GM12874 (cell line): ENCODE measurements around the gene SREBF1.

Source experiments
- TF ChIP-seq, protein P1 (sequence below): IDR thresholded peaks from 2 replicates; pipeline ENCODE4 v1.5.1; 2011; ENCODE audit warnings: low read depth, mild to moderate bottlenecking, control low read depth, low read length, moderate library complexity; ENCODE audit not compliant: insufficient read depth

Gene SREBF1

DNA sequence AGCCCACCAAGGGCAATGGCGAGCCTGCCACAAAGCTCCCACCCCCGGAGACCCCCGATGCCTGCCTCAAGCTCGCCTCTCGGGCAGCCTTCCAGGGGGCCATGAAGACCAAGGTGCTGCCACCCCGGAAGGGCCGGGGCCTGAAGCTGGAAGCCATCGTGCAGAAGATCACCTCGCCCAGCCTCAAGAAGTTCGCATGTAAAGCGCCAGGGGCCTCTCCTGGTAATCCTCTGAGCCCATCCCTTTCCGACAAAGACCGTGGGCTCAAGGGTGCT lies 40.1 kb downstream of the SREBF1 start:
- TF ChIP-seq, protein P1, sequence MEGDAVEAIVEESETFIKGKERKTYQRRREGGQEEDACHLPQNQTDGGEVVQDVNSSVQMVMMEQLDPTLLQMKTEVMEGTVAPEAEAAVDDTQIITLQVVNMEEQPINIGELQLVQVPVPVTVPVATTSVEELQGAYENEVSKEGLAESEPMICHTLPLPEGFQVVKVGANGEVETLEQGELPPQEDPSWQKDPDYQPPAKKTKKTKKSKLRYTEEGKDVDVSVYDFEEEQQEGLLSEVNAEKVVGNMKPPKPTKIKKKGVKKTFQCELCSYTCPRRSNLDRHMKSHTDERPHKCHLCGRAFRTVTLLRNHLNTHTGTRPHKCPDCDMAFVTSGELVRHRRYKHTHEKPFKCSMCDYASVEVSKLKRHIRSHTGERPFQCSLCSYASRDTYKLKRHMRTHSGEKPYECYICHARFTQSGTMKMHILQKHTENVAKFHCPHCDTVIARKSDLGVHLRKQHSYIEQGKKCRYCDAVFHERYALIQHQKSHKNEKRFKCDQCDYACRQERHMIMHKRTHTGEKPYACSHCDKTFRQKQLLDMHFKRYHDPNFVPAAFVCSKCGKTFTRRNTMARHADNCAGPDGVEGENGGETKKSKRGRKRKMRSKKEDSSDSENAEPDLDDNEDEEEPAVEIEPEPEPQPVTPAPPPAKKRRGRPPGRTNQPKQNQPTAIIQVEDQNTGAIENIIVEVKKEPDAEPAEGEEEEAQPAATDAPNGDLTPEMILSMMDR: no peak

DNA sequence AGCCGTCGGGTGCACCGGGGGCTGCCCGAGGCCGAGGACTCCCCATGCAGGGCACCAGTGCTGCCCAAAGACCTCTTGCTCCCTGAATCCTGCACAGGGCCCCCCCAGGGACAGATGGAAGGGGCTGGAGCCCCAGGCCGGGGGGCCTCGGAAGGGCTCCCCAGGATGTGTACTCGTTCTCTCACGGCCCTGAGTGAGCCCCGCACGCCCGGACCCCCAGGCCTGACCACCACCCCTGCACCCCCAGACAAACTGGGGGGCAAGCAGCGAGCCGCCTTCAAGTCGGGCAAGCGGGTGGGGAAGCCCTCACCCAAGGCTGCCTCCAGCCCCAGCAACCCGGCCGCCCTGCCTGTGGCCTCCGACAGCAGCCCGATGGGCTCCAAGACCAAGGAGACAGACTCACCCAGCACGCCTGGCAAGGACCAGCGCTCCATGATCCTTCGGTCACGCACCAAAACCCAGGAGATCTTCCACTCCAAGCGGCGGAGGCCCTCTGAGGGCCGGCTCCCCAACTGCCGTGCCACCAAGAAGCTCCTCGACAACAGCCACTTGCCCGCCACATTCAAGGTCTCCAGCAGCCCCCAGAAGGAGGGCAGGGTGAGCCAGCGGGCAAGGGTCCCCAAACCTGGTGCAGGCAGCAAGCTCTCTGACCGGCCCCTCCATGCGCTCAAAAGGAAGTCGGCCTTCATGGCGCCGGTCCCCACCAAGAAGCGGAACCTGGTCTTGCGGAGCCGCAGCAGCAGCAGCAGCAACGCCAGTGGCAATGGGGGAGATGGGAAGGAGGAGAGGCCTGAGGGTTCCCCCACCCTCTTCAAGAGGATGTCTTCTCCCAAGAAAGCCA lies 40.6 kb downstream of the SREBF1 start:
- TF ChIP-seq, protein P1: no peak

DNA sequence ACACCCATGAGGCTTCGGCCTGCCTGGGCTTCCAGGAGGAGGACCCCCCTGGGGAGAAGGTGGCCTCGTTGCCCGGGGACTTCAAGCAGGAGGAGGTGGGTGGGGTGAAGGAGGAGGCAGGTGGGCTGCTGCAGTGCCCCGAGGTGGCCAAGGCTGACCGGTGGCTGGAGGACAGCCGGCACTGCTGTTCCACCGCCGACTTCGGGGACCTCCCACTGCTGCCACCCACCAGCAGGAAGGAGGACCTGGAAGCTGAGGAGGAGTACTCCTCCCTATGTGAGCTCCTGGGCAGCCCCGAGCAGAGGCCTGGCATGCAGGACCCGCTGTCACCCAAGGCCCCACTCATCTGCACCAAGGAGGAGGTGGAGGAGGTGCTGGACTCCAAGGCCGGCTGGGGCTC lies 41.5 kb downstream of the SREBF1 start:
- TF ChIP-seq, protein P1: no peak

DNA sequence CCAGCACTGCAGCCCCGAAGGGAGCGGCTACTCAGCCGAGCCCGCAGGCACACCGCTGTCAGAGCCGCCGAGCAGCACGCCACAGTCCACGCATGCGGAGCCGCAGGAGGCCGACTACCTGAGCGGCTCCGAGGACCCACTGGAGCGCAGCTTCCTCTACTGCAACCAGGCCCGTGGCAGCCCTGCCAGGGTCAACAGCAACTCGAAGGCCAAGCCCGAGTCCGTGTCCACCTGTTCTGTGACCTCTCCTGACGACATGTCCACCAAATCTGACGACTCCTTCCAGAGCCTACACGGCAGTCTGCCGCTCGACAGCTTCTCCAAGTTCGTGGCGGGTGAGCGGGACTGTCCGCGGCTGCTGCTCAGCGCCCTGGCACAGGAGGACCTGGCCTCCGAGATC lies 42.4 kb downstream of the SREBF1 start:
- TF ChIP-seq, protein P1: no peak

DNA sequence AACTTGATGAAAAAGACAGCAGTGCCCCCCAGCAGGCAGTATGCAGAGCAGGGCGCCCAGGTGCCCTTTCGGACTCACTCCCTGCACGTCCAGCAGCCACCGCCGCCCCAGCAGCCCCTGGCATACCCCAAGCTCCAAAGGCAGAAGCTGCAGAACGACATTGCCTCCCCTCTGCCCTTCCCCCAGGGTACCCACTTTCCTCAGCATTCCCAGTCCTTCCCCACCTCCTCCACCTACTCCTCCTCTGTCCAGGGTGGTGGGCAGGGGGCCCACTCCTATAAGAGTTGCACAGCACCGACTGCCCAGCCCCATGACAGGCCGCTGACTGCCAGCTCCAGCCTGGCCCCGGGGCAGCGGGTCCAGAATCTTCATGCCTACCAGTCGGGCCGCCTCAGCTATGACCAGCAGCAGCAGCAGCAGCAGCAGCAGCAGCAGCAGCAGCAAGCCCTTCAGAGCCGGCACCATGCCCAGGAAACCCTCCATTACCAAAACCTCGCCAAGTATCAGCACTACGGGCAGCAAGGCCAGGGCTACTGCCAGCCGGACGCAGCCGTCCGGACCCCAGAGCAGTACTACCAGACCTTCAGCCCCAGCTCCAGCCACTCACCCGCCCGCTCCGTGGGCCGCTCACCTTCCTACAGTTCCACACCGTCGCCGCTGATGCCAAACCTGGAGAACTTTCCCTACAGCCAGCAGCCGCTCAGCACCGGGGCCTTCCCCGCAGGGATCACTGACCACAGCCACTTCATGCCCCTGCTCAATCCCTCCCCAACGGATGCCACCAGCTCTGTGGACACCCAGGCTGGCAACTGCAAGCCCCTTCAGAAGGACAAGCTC lies 43.2 kb downstream of the SREBF1 start:
- TF ChIP-seq, protein P1: no peak

DNA sequence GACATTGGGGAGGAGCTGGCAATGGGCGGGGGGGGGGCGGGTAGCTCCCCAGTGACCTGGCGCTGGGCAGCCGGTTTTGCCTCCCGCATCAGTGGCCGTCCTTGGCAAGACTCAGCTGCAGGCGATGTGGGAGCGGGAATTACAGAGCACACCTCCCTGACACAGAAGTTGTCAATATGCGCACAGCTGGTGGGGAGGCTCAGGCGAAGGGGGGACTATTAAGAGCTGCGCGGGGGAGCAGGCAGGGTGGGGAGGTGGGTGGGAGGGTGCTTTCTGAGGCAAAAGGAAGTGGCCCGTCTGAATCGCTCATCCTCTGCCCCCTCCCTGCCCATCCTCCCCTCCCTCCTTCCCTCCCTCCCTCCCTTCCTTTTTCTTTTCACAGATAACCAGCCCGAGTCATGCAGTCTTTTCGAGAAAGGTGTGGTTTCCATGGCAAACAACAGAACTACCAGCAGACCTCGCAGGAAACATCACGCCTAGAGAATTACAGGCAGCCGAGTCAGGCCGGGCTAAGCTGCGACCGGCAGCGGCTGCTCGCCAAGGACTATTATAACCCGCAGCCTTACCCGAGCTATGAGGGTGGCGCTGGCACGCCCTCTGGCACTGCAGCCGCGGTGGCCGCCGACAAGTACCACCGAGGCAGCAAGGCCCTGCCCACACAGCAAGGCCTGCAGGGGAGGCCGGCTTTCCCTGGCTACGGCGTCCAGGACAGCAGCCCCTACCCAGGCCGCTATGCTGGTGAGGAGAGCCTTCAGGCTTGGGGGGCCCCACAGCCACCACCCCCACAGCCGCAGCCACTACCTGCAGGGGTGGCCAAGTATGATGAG lies 44.0 kb downstream of the SREBF1 start:
- TF ChIP-seq, protein P1: no peak

DNA sequence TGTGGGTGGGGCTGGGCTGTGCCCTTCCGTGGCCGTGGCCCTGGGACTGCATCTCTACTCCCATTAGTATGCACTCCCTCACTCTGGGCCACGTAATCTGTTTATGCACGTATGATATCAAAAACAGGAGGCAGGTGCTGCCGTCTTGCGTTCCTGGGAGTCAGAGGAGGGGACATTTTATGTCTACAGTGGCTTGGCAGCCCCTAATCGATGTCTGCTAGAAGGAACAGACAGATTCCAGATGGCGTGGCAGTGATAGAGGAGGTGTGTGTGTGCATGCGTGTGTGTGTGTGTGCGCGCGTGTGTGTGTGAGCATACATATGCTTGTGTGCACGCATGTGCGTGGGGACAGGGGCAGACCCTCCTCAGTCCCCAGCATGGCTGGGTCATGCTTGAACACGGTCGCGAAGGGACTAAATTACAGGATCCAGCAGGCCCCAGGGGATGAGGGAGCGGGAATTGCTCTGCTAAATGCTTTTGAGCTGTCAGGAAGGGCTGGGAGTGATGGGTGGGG lies 44.7 kb downstream of the SREBF1 start:
- TF ChIP-seq, protein P1: no peak
